GM12891 (cell line): ENCODE results near the gene GRIFIN.
A peak's percentile ranks its signal among the peaks of the same experiment; 100 is the strongest.

Source experiments
- DNase-seq: peaks from one replicate; pipeline ENCODE4 v3.0.0; 2011; ENCODE audit warnings: low spot score; ENCODE audit not compliant: insufficient read length
- FAIRE-seq: peaks from 2 replicates; lab custom pipeline; 2011; peaks lifted over from hg19 to GRCh38; lab: Jason Lieb, UNC
- PAX5 ChIP-seq: IDR thresholded peaks from 2 replicates; pipeline ENCODE4 v1.6.1; 2011; ENCODE audit warnings: low read length, moderate library complexity, mild to moderate bottlenecking; ENCODE audit not compliant: insufficient read depth, severe bottlenecking
- POLR2A ChIP-seq: IDR thresholded peaks from 2 replicates; pipeline ENCODE4 v1.6.1; 2011; ENCODE audit warnings: low read depth, low read length, control low read depth
- POLR2AphosphoS5 ChIP-seq: IDR thresholded peaks from 2 replicates; pipeline ENCODE4 v1.6.1; 2011; ENCODE audit warnings: low read depth, low read length, control low read depth
- POU2F2 ChIP-seq: IDR thresholded peaks from 2 replicates; pipeline ENCODE4 v1.6.1; 2011; ENCODE audit warnings: low read depth, mild to moderate bottlenecking, control low read depth, low read length, moderate library complexity
- SPI1 ChIP-seq: IDR thresholded peaks from 2 replicates; pipeline ENCODE4 v1.6.1; 2011; ENCODE audit warnings: low read depth, low read length, control low read depth
- TAF1 ChIP-seq: IDR thresholded peaks from 2 replicates; pipeline ENCODE4 v1.6.1; 2011; ENCODE audit warnings: low read depth, low read length, control low read depth

The GRIFIN gene

DNA sequence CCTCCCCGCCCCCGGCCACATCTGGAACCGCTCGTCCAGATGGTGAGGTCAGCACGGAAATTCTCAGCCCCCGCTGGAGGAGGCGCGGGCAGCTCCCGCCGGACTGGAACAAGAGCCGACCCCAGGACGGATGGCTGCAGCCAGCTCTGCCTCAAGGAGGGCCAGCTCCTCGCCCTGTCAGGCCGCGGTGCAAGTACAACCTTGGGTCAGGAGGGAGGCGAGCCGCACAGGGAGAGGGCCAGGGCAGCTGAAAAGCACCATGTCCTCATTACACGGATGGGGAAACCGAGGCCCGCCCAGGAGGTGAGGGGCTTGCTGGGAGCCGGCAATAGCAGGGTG lies 3.8 kb upstream of the GRIFIN start:
- DNase-seq (no peak), FAIRE-seq (no peak)

DNA sequence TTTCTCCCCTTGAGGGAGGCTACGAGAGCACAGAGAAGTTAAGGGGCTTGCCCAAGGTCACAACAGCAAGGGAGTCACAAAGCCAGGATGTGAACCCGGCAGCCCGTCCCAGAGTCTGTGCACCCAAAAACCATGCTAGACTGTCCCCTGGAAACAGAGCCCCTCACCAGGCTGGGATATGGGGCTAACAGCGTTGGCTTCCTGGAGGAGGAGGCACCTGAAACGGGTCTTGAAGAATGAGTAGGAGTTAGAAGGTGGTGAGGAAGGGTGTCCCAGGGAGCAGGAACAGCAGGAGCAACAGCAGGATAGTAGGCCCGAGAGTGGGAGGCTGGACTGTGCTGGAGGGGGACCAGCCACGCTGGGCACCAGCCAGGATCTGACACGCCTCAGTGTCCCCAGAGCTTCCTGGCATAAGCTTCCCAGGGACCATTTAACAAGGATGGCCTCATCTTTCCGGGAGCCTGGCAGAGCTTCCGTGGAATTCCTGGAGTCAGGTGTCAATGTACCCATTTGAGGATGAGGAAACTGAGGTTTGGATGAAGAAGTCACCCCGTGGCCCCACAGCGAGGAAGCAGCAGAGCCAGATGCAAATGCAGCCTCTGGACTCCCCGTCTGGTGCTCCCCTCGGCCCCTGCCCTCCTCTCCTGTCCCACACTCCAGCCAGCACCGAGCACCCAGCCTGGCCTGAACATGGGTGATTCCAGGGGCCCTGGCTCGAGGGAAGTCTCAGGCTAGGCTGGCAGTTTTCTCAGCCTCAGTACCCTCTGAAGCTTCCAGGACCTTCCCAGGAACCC lies 3.3 kb upstream of the GRIFIN start:
- FAIRE-seq, result no peak
- no peak for DNase-seq
- TF ChIP-seq POU2F2 (no peak), POLR2AphosphoS5 (no peak), POLR2A (no peak), PAX5 (no peak), SPI1 (no peak), TAF1 (no peak)

More for the DNA sequence above, 3.8 kb upstream of the GRIFIN start:
- no peak for TF ChIP-seq SPI1
- no peak for TF ChIP-seq POLR2AphosphoS5
- TF ChIP-seq POU2F2, result no peak
- TF ChIP-seq POLR2A, result no peak
- no peak for TF ChIP-seq PAX5
- no peak for TF ChIP-seq TAF1

DNA sequence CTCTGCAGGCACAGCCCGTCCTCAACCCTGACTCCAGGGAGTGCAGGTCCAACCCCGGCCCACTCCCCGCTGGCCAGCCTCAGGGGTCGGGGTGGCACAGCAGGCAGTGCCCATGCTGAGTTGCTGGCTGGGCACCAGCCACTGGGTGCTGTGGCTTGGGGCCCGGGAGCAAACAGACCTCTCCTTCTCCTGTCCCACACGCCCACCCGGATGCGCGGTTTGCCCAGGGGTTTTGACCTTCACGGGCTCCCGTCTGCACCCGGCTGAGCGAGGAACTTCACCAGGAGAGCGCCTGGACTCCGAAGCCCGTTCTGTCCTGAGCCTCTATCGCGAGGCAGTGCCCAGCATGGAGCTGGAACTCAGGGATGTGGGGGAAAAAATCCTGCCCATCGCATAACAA lies 2.6 kb upstream of the GRIFIN start:
- FAIRE-seq (no peak), DNase-seq (no peak)
- TF ChIP-seq PAX5 (no peak), POLR2AphosphoS5 (no peak), SPI1 (no peak), POU2F2 (no peak), POLR2A (no peak), TAF1 (no peak)

DNA sequence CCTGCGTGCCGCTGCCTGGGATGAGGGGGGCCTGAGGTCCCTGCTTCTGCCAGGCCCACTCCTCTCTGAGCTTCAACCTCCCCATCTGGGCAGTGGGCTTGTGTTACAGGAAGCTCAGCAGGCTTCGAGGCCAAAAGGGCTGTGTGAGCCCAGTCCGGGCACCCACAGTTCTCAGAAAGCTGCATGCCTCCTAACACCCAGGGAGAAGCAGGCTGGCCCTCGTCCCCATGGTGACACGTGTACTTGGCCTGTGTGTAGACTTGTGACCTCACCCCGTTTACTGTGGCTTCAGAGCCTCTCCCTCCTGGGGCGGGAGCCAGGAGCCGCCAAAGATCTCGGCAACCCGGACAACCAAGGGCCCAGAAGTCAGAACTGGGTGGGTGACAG lies 2.2 kb upstream of the GRIFIN start:
- DNase-seq, result no peak
- no peak for TF ChIP-seq POLR2AphosphoS5
- TF ChIP-seq POU2F2, result no peak
- TF ChIP-seq PAX5, result no peak
- TF ChIP-seq POLR2A, result no peak
- TF ChIP-seq SPI1, result no peak
- no peak for TF ChIP-seq TAF1
- FAIRE-seq, result no peak

DNA sequence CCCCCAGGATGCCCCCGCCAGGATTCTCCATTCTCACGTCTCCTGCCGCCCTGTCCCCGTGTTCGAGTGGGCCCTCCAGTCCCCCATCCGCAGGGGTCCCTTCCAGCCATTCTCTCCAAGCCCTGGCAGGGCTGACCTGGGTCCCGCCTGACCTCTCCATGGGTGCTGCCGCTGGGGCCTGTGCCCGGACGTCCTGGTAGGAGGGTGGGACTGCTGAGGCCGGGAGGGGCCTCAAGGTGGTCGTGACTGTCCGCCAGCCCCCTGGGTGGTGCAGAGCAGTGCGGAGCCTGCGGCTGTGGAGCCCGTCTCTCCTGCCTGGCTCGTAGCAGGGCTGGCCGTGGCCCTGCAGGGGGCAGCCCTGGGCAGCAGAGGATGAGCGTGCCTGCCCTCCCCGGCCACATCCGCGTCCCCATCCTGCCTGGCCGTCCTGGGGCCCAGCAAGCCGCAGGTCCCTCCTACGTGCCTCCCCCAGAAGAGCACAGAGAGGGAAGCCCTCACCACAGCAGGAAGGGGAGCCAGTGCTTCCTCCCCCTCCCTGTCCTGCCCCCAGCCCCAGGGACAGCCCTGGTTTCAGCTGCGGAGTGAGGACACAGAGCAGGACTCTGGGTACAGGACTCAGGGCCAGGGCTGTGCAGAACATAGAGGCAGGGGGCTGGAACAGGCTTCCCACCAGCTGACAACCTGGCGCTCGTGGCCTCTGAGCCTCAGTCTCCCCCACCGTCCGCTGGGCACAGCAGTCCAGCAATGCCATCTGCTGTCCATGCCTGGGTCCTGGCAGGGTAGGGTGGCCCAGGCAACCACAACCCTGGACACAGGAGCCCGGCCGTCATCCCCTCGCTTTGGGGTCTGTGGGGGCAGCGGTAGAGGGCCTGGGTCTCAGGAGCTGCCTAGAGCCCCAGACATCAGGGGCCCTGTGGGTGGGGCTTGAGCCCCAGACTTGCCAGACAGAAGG lies 1.5 kb upstream of the GRIFIN start:
- FAIRE-seq (peak; percentile 93), DNase-seq (peak; percentile 81)
- TF ChIP-seq POU2F2 (no peak), POLR2A (no peak), SPI1 (no peak), TAF1 (no peak), POLR2AphosphoS5 (no peak), PAX5 (no peak)

DNA sequence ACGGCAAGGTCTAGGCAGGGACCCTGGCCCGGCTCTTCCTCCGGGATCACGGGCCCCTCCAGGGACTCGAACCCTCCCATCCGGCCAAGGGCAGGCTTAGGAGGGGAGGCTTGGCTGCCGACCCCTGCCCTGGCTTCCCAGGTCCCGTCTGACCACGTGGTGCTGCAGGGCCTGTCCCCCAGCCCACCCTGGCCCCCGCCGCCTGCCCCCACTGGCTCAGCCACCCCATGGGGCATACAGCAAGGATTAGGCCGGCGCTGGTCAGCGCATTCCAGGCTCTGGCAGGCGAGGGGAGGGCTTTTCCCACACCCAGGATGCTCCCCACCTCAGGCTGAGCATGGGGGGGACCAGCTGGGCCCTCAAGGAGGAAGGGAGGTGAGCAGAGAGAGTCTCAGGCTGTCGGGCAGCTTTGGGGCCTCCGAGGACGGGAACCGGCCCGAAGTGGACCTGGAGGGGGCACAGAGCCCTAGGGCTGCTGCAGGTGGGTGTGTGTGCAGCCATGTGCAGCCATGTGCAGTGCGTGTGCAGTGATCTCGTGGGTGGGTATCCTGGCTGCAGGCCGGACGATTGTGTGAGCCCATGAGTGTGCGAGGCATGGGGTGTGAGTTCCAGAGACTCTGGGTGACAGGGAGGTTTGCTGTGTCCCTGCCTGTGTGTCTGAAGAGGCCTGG lies 713 bp upstream of the GRIFIN start:
- FAIRE-seq (no peak), DNase-seq (no peak)
- no peak for TF ChIP-seq TAF1
- no peak for TF ChIP-seq PAX5
- no peak for TF ChIP-seq SPI1

DNA sequence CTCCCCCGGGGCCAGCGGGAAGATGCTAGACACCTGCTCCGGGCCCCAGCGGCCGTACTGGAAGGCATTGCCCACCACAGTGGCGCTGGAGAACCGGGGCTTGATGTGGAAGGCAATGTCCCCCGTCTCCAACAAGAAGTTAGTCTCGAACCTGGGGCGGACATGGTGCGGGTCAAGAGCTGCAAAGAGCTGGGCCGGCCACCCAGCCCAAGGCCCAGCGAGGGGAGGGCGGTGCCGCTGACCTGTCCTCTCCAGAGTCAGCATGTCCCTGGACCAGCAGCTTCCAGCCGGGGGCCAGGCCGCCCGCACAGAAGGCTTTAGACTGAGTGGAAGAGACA lies 551 bp downstream of the GRIFIN start:
- FAIRE-seq, result no peak
- no peak for TF ChIP-seq POLR2AphosphoS5
- TF ChIP-seq PAX5, result no peak
- TF ChIP-seq SPI1, result no peak
- no peak for TF ChIP-seq TAF1
- TF ChIP-seq POU2F2, result no peak
- no peak for TF ChIP-seq POLR2A
- no peak for DNase-seq

DNA sequence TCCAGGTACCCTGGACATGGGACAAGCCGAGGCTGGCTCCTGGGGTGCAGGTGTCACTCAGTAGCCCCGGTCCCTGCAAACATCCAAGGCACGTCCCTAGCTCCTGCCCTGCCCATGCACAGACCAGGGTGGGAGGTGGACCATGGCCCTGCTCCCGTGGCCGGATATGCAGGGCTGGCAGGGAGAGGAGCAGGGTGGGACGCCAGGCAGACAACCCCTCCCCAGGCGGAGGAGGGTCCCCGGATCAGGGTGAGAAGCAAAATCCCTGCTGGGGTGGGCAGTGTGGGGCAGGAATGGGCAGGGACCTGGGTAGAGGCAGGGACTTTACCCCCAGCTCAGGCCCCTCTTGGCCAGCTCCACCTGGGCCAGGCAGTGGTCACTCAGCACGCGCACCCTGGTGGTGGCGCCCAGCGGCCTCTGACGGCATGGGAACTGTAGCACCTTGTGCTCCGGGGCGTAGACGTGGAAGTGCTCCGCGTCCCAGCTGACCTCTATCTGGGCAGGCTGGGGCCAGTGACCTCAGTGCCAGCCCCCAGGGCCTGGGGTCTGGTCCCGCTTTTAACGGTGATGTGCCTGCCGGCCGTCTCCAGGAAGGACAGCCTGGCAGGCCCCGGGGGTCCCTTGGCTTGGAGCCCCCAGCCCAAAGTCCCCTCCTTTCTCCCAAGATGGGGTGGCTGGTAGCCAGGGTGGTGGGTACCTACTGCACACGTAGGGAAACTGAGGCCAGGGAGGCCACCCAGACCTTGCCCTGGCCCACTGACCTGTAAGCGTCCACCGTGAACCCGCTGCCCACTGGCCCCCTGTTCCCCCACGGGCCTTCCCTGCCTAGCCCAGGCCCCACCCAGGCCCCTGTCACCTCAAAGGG lies 1.2 kb downstream of the GRIFIN start:
- DNase-seq (no peak), FAIRE-seq (no peak)
- TF ChIP-seq POLR2A (no peak), TAF1 (no peak), SPI1 (no peak), POU2F2 (no peak), PAX5 (no peak), POLR2AphosphoS5 (no peak)

DNA sequence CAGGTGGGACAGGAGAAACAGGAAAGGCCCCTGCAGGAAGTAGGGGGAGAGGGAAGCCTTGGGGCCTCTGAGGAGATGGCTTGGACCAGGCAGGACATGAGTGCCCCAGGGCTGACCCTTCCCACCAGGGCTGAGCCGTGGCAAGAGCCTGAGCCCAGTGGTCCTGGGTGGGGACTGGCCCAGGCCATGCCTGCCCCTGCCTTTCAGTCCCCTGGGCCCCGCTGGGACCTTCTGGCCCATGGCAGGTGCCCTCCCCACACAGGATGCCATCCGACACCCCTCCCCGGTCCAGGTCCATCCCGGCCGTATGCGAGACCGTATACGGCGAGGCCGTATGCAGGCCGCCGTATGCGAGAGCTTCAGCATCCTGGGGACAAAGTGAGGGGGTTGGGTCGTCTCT lies 2.0 kb downstream of the GRIFIN start:
- no peak for FAIRE-seq
- TF ChIP-seq POLR2A (no peak), POU2F2 (no peak), SPI1 (no peak), PAX5 (no peak), POLR2AphosphoS5 (no peak), TAF1 (no peak)

DNA sequence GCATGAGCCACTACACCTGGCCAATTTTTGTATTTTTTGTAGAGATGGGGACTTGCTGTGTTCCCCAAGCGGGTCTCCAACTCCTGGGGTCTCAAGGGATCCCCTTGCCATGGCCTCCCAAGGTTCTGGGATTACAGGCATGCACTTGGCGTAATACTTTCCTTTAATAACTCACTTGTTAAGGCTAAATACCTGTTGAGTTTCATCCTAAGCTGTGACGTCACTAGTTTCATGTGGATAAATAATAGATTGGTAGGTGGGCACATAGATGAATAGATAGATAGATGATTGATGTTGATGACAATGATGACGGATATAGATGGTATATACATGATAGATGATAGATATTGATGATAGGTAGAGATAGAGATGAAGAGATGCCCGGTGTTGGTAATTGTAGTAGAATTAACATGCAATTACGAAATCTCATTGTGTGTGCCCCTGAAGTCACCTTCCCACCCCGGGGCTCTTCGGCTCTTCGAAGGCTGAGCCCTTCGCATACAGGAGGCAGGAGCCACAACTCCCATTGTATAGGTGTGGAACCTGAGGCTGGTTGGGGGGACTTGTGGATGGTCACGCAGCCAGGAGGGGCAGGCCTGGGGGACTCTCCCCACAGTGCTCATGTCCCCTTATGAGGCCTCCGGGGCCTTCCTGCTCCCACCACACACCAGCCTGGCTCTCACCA lies 2.6 kb downstream of the GRIFIN start:
- FAIRE-seq, result no peak
- no peak for DNase-seq
- TF ChIP-seq POLR2AphosphoS5, result no peak
- no peak for TF ChIP-seq TAF1
- TF ChIP-seq PAX5, result no peak
- no peak for TF ChIP-seq SPI1
- TF ChIP-seq POU2F2, result no peak
- TF ChIP-seq POLR2A, result no peak

More for the DNA sequence above, 2.0 kb downstream of the GRIFIN start:
- DNase-seq, result no peak
